Keratinocyte (primary cell): ENCODE measurements around the gene CRHBP. TPM values are rescaled to one million over a fixed set of nuclear protein-coding genes. Genes with fewer than 3 reads are reported as not detected.

ENCODE experiments used
- DNase-seq: peaks from one replicate; pipeline ENCODE4 v3.0.0-alpha.2; 2011; ENCODE audit warnings: low read depth, missing footprints, low spot score
- FAIRE-seq: peaks from 2 replicates; lab custom pipeline; 2011; peaks lifted over from hg19 to GRCh38; lab: Jason Lieb, UNC
- H2AFZ ChIP-seq: 2 replicates; pipeline ENCODE4 v1.6.0; 2012; ENCODE audit warnings: low read length, control low read depth, inconsistent platforms; ENCODE audit not compliant: control insufficient read depth
- H3K27ac ChIP-seq: 2 replicates; pipeline ENCODE4 v1.5.1; 2011; ENCODE audit warnings: low read length; ENCODE audit not compliant: control insufficient read depth, insufficient read depth
- H3K27me3 ChIP-seq: 3 replicates; pipeline ENCODE4 v1.6.0; 2011; ENCODE audit warnings: low read length; ENCODE audit not compliant: control insufficient read depth, insufficient read depth; ENCODE audit errors: extremely low read depth
- H3K36me3 ChIP-seq, 2 experiments: 2 replicates in 1 of 2; 3 replicates in 1 of 2; pipeline ENCODE4 v1.5.1; 2011; ENCODE audit warnings: low read length in 2 of 2, mild to moderate bottlenecking in 1 of 2; ENCODE audit not compliant: control insufficient read depth in 2 of 2, insufficient read depth in 2 of 2; ENCODE audit errors: extremely low read depth in 1 of 2
- H3K4me1 ChIP-seq: 3 replicates; pipeline ENCODE4 v1.5.1; 2011; ENCODE audit warnings: low read length; ENCODE audit not compliant: control insufficient read depth, insufficient read depth; ENCODE audit errors: extremely low read depth
- H3K4me2 ChIP-seq: 3 replicates; pipeline ENCODE4 v1.6.0; 2011; ENCODE audit warnings: low read depth, low read length; ENCODE audit not compliant: control insufficient read depth, insufficient read depth; ENCODE audit errors: extremely low read depth
- H3K4me3 ChIP-seq, 3 experiments: fragments of 200-600 bp in 1 of 3; sonication (generic) in 1 of 3; 2 replicates in 2 of 3; 3 replicates in 1 of 3; pipeline ENCODE4 v1.5.1; 2011 to 2016; ENCODE audit warnings: low read length in 3 of 3, mild to moderate bottlenecking in 3 of 3, control low read depth in 2 of 3, inconsistent platforms in 1 of 3, low read depth in 1 of 3, mixed read lengths in 1 of 3, mixed run types in 1 of 3, moderate library complexity in 1 of 3; ENCODE audit not compliant: control insufficient read depth in 2 of 3, insufficient read depth in 2 of 3; ENCODE audit errors: extremely low read depth in 1 of 3
- H3K79me2 ChIP-seq: 2 replicates; pipeline ENCODE4 v1.6.0; 2012; ENCODE audit warnings: low read length; ENCODE audit not compliant: control insufficient read depth, insufficient read depth
- H3K9ac ChIP-seq: 3 replicates; pipeline ENCODE4 v1.6.0; 2011; ENCODE audit warnings: low read length; ENCODE audit not compliant: control insufficient read depth, insufficient read depth; ENCODE audit errors: extremely low read depth
- H3K9me1 ChIP-seq: 3 replicates; pipeline ENCODE4 v1.6.0; 2011; ENCODE audit warnings: low read length; ENCODE audit not compliant: control insufficient read depth, insufficient read depth; ENCODE audit errors: extremely low read depth
- H3K9me3 ChIP-seq: 2 replicates; pipeline ENCODE4 v1.5.1; 2012; ENCODE audit warnings: low read depth, low read length; ENCODE audit not compliant: control insufficient read depth
- H4K20me1 ChIP-seq: 3 replicates; pipeline ENCODE4 v1.6.0; 2011; ENCODE audit warnings: low read length; ENCODE audit not compliant: control insufficient read depth, insufficient read depth; ENCODE audit errors: extremely low read depth
- CTCF ChIP-seq, 3 experiments: IDR thresholded peaks in 1 of 3; conservative IDR thresholded peaks in 1 of 3; optimal IDR thresholded peaks in 1 of 3; 2 replicates in 2 of 3; 3 replicates in 1 of 3; pipeline versions ENCODE3 to v1.5.1; 2011; ENCODE audit warnings: low read length in 3 of 3, mild to moderate bottlenecking in 3 of 3, moderate library complexity in 2 of 3, control low read depth in 1 of 3, inconsistent platforms in 1 of 3; ENCODE audit not compliant: insufficient read depth in 2 of 3; ENCODE audit errors: extremely low read depth in 1 of 3
- EZH2 ChIP-seq: IDR thresholded peaks from one replicate; pipeline ENCODE4 v1.6.1; 2012; ENCODE audit warnings: inconsistent platforms, mild to moderate bottlenecking, low read length, moderate library complexity
- dilution Hi-C: fragments of 300-500 bp; cut with MboI; formaldehyde crosslinking; loops from one replicate; pipeline ENCODE4 v1.7.0; 2020; ENCODE audit warnings: low sequenced_read_pairs; ENCODE audit not compliant: extremely low pct_ligation_motif_present
- polyA plus RNA-seq, 5 experiments: library from polyadenylated mRNA; depleted of rRNA in 3 of 5; stranded (reverse) in 3 of 5; stranded (forward) in 1 of 5; unstranded in 1 of 5; fragments of >200 nt; gene quantifications; 1 replicate in 1 of 5; 2 replicates in 3 of 5; 3 replicates in 1 of 5; pipeline versions ENCODE4 v1.2.1 to v1.2.3, GENCODE V29; 2011 to 2012; ENCODE audit warnings: missing spikeins in 2 of 5, low read depth in 1 of 5, low replicate concordance in 1 of 5

CRHBP gene
- polyA plus RNA-seq, 1 donor (not counting 4 experiments of a cell fraction or from before 2014, with no cell fraction given), result not detected

- dilution Hi-C loops, result no loop called here
- no peaks in the 10 kb centered on the region for H3K36me3 ChIP-seq
- no peak overlapping the region for H3K4me2 ChIP-seq
- H3K4me3 ChIP-seq, result no peak overlapping the region
- TF ChIP-seq CTCF (optimal IDR thresholded peaks at IDR 0.05 in 1 of 3, IDR thresholded peaks at IDR 0.05 in 1 of 3, conservative IDR thresholded peaks at IDR 0.05 in 1 of 3; ENCODE audit: extremely low read depth in 1 of 3, insufficient read depth in 2 of 3, low read length in 3 of 3), result no peak
- no peak for TF ChIP-seq EZH2
- FAIRE-seq, result no peak
- H3K27me3 ChIP-seq, result no peaks in the 10 kb centered on the region
- no peak for DNase-seq
- H3K27ac ChIP-seq, result no peak overlapping the region
- H3K9ac ChIP-seq, result no peak overlapping the region
- no peaks in the 10 kb centered on the region for H3K9me1 ChIP-seq
- H4K20me1 ChIP-seq, result no peaks in the 10 kb centered on the region
- H3K4me1 ChIP-seq, result no peaks in the 10 kb centered on the region
- H3K79me2 ChIP-seq, result no peaks in the 10 kb centered on the region
- H3K9me3 ChIP-seq, result no peaks in the 10 kb centered on the region
- no peak overlapping the region for H2AFZ ChIP-seq
Observed at GRCh38 chr5:76930083-76930482, 22.8 kb upstream of the CRHBP start.

- H3K9me1 ChIP-seq, result no peaks in the 10 kb centered on the region
- no peak for DNase-seq
- dilution Hi-C loops, result no loop called here
- H3K36me3 ChIP-seq, result no peaks in the 10 kb centered on the region
- FAIRE-seq, result no peak
- H3K9me3 ChIP-seq, result no peaks in the 10 kb centered on the region
- H4K20me1 ChIP-seq, result no peaks in the 10 kb centered on the region
- no peak overlapping the region for H3K4me2 ChIP-seq
- H2AFZ ChIP-seq, result no peak overlapping the region
- no peaks in the 10 kb centered on the region for H3K79me2 ChIP-seq
- TF ChIP-seq EZH2 (no peak), CTCF (optimal IDR thresholded peaks at IDR 0.05 in 1 of 3, IDR thresholded peaks at IDR 0.05 in 1 of 3, conservative IDR thresholded peaks at IDR 0.05 in 1 of 3; ENCODE audit: extremely low read depth in 1 of 3, insufficient read depth in 2 of 3, low read length in 3 of 3) (no peak)
- no peak overlapping the region for H3K27ac ChIP-seq
- no peak overlapping the region for H3K9ac ChIP-seq
- no peaks in the 10 kb centered on the region for H3K4me1 ChIP-seq
- no peaks in the 10 kb centered on the region for H3K27me3 ChIP-seq
- H3K4me3 ChIP-seq, result no peak overlapping the region
Observed at GRCh38 chr5:76938177-76938576, 14.7 kb upstream of the CRHBP start.
